IPS-NIHi7 (cell line): ENCODE measurements around the gene PCDHGB2.
"Not testable (repeated sequence)": the region's sequence is repeated elsewhere in the genome, so short reads cannot be mapped to it uniquely, and the experiment has no call there.

Source experiments
- DNase-seq: peaks from one replicate; pipeline ENCODE4 v3.0.0; 2012; ENCODE audit warnings: mixed read lengths; ENCODE audit errors: extremely low spot score

PCDHGB2 gene

DNA sequence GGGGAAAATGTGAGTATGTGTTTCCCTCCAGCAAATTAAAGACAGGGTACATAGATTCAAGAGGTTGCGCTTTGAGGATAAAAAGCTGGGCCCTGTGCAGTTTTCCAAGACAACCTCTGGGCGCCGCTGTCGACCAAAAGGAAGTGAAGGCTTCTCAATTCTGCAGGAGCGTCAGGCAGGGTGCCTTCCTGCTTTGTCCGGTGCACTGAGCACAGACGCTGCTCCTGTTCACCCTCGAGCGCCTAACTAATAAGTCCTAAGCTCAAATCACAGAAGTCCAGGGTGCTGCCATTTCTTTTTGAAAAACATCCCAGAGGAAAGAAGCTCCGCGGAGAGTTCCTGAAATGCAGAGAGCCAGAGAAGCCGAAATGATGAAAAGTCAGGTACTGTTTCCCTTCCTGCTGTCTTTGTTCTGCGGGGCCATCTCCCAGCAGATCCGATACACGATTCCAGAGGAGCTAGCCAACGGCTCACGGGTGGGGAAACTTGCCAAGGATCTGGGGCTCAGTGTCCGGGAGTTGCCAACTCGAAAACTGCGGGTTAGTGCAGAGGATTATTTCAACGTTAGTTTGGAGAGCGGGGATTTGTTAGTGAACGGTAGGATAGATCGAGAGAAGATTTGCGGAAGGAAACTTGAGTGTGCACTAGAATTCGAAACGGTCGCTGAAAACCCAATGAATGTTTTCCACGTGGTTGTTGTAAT lies 9.7 kb upstream of the PCDHGB2 start, which contains the start of gene PCDHGB1:
Gene PCDHGB1, plus strand, starts transcription at position 183 of the 703 bp plus-strand sequence. Its CDS starts 162 bp downstream, at position 345.
- DNase-seq, result peak; percentile 79

DNA sequence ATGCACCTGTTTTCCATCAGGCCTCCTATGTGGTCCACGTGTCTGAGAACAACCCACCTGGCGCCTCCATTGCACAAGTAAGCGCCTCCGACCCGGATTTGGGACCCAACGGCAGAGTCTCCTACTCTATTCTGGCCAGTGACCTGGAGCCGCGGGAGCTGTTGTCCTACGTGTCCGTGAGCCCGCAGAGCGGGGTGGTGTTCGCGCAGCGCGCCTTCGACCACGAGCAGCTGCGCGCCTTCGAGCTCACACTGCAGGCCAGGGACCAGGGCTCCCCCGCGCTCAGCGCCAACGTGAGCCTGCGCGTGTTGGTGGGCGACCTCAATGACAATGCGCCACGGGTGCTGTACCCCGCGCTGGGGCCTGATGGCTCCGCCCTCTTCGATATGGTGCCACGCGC lies 8.2 kb upstream of the PCDHGB2 start:
- no peak for DNase-seq

DNA sequence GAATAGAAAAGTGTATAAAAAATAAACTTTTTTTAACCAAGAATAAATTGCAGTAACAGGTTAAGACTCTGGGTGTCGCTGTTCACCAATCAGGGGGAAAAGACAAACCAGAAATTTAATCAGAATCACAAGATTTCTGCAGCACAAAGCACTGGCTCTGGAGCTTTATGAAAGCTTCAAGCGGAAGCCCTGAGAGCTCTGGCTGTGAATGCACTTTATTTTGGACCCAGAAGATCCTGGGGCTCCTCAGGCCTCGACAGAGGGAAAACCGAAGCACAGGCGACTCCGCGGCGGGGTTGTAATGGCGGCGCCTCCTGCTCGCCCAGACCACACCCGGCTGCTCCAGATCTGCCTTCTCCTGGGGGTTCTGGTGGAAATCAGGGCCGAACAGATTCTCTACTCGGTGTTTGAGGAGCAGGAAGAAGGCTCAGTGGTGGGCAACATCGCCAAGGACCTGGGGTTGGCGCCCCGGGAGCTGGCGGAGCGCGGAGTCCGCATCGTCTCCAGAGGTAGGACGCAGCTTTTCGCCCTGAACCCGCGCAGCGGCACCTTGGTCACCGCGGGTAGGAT lies 4.8 kb upstream of the PCDHGB2 start, which contains the start of gene PCDHGA4:
Gene PCDHGA4, plus strand, starts transcription at position 122 of the 570 bp plus-strand sequence. Its CDS starts 87 bp downstream, at position 209.
- no peak for DNase-seq

DNA sequence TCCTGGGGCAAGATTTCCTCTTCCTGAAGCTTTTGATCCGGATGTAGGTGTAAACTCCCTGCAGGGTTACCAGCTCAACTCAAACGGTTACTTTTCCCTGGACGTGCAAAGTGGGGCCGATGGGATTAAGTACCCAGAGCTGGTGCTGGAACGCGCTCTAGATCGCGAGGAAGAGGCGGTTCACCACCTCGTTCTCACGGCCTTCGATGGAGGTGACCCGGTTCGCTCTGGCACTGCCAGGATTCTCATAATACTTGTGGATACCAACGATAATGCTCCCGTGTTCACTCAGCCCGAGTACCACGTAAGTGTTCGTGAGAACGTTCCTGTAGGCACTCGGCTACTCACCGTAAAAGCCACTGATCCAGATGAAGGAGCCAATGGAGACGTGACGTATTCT lies 4.2 kb upstream of the PCDHGB2 start:
- no peak for DNase-seq

DNA sequence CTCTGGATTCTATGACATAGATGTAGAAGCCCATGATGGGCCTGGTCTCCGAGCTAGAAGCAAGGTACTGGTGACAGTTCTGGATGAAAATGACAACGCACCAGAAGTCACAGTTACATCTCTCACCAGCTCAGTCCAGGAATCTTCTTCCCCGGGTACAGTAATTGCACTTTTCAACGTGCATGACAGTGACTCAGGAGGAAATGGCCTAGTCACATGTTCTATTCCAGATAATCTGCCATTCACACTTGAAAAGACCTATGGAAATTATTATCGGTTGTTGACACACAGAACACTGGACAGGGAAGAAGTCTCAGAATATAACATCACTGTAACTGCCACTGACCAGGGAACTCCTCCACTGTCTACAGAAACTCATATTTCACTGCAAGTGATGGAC lies 3.7 kb upstream of the PCDHGB2 start:
- DNase-seq, result no peak

DNA sequence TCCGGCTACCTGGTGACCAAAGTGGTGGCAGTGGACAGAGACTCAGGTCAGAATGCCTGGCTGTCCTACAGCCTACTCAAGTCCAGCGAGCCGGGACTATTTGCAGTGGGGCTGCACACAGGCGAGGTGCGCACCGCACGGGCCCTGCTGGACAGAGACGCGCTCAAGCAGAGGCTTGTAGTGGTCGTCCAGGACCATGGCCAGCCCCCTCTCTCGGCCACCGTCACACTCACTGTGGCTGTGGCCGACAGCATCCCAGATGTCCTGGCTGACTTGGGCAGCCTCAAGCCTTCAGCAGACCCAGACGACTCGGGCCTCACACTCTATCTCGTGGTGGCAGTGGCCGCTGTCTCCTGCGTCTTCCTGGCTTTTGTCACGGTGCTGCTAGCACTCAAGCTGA lies 2.8 kb upstream of the PCDHGB2 start:
- no peak for DNase-seq

DNA sequence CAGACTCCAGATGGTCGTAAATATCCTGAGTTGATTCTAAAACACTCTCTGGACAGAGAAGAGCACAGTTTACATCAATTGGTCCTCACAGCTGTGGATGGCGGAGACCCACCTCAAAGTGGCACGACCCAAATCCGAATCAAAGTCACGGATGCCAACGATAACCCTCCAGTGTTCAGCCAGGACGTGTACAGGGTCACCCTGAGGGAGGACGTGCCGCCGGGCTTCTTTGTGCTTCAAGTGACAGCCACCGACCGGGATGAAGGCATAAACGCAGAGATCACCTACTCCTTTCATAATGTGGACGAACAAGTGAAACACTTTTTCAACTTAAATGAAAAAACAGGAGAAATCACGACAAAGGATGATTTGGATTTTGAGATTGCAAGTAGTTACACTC lies 891 bp downstream of the PCDHGB2 start:
- no peak for DNase-seq

DNA sequence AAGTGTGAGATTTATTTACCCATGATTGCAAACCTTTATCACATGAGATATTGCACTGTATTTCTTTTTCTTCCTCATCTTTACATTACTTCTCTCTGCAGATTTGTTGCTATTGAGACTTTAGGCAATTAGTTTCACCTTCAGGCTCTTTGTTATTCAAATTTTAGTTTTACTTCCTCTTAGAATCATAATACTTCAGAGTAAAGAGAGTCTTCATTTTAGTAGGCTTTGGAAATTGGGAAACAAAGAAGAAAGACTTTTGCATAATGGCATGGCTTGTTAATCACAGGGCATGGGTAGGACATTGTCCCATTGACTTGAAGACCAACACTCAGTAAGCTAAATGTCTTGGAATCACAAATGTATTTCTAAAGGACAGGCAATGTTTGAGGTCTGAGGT lies 2.9 kb downstream of the PCDHGB2 start:
- no peak for DNase-seq

DNA sequence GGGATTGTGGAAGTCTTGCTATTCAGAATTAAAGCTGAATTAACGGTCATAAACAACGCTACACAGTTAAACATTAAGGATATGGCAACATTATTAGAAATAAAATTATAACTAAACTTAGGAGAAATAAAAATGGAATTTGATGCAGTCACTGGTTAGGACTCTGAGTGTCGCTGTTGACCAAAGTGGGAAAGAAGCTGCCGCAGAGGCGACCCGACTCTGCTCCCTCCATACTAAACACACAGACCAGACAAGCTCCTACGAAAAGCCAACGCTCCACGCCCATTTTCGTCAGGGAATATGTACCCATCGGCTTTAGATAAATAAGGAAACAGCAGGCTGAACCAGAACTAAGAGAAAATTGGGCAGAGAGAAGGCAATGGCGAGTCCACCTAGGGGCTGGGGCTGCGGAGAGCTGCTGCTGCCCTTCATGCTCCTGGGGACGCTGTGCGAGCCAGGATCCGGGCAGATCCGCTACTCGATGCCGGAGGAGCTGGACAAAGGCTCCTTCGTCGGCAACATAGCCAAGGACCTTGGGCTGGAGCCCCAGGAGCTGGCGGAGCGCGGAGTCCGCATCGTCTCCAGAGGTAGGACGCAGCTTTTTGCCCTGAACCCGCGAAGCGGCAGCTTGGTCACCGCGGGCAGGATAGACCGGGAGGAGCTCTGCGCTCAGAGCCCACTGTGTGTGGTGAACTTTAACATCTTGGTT lies 4.3 kb downstream of the PCDHGB2 start, which contains the start of gene PCDHGA5:
Gene PCDHGA5, plus strand, starts transcription at position 211 of the 709 bp plus-strand sequence. Its CDS starts 169 bp downstream, at position 380.
- DNase-seq, result no peak

DNA sequence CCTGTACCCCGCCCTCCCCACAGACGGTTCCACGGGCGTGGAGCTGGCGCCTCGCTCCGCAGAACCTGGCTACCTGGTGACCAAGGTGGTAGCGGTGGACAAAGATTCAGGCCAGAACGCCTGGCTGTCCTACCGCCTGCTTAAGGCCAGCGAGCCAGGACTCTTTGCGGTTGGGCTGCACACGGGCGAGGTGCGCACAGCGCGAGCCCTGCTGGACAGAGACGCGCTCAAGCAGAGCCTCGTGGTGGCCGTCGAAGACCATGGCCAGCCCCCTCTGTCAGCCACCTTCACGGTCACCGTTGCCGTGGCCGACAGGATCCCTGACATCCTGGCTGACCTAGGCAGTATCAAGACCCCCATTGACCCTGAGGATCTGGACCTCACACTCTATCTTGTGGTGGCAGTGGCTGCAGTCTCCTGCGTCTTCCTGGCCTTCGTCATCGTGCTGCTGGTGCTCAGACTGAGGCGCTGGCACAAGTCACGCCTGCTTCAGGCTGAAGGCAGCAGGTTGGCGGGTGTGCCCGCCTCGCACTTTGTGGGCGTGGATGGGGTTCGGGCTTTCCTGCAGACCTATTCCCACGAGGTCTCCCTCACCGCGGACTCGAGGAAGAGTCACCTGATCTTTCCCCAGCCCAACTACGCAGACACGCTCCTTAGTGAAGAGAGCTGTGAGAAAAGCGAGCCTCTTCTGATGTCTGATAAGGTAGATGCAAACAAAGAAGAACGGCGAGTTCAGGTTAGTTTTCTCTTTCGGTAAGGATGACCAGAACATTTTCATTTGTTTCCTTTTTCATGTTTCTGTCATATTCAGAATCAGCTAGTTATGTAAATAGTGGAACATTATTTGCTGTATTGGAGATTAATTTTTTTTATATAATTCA lies 6.5 kb downstream of the PCDHGB2 start:
- no peak for DNase-seq

DNA sequence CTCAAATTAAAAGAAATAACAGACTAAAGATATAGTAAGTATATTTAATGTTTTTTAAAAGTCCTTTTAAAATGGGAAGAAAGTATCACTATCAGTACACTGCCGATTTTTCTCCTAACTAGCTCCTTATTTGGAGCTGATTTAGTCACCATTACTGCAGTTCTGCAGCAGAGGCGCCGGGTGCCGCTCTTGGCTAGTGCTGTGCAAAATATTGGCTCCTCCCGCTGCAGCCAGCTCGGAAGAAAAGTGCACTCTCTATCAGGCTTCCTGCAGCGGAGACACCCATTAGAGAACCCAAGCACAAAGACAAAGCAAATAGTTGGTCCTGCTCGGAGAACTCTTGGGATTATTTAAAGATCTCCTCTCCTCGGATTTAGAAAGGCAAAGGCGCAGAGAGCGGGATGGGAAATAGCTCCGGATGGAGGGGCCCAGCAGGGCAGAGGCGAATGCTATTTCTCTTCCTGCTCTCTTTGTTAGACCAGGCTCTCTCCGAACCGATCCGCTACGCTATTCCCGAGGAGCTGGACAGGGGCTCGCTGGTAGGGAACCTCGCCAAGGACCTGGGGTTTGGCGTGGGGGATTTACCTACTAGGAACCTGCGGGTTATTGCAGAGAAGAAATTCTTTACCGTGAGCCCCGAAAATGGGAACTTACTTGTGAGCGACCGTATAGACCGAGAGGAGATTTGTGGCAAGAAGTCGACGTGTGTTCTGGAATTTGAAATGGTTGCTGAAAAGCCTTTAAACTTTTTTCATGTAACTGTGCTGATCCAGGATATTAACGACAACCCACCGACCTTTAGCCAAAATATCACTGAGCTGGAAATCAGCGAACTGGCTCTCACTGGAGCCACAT lies 10.4 kb downstream of the PCDHGB2 start, which contains the start of gene PCDHGB3:
Gene PCDHGB3, plus strand, starts transcription at position 249 of the 855 bp plus-strand sequence. Its CDS starts 153 bp downstream, at position 402.
- DNase-seq, result no peak

DNA sequence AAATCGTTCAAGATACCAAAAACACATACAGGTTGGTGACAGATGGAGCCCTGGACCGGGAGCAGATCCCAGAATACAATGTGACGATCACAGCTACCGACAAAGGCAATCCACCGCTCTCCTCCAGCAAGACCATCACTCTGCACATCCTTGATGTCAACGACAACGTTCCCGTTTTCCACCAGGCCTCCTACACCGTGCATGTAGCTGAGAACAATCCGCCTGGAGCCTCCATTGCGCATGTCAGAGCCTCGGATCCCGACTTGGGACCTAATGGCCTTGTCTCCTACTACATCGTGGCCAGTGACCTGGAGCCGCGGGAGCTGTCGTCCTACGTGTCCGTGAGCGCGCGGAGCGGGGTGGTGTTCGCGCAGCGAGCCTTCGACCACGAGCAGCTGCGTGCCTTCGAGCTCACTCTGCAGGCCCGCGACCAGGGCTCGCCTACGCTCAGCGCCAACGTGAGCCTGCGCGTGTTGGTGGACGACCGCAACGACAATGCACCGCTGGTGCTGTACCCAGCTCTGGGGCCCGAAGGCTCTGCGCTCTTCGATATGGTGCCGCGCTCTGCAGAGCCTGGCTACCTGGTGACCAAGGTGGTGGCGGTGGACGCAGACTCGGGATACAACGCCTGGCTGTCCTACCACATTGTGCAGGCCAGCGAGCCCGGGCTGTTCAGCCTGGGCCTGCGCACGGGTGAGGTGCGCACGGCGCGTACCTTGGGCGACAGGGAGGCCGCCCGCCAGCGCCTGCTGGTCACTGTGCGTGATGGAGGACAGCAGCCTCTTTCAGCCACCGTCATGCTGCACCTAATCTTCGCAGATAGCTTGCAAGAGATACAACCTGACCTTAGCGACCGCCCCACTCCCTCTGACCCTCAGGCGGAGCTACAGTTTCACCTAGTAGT lies 12.0 kb downstream of the PCDHGB2 start:
- DNase-seq, result no peak

DNA sequence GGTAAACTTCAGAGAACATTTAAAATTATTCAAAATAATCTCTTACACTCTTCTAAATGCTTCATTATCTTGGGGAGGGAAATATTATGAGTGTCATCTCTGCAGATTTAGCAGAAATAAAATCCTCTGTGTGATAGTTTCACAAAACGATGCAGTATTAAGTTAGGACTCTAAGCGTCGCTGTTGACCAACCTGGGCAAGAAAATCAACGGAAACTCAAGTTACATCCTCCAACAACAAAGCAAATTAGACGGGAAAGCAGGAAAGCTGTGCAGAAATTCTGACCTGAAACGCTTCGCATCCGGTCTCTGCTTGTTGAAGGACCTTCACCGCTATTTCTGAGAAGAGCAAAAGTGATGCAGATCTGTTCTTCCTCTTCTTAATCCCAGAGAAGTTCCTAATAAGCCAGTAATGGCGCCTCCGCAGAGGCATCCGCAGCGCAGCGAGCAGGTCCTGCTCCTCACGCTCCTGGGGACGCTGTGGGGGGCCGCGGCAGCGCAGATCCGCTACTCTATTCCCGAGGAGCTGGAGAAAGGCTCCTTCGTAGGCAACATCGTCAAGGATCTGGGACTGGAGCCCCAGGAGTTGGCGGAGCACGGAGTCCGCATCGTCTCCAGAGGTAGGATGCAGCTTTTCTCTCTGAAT lies 14.0 kb downstream of the PCDHGB2 start, which contains the start of gene PCDHGA6:
Gene PCDHGA6, plus strand, starts transcription at position 219 of the 645 bp plus-strand sequence. Its CDS starts 193 bp downstream, at position 412.
- DNase-seq, result no peak

DNA sequence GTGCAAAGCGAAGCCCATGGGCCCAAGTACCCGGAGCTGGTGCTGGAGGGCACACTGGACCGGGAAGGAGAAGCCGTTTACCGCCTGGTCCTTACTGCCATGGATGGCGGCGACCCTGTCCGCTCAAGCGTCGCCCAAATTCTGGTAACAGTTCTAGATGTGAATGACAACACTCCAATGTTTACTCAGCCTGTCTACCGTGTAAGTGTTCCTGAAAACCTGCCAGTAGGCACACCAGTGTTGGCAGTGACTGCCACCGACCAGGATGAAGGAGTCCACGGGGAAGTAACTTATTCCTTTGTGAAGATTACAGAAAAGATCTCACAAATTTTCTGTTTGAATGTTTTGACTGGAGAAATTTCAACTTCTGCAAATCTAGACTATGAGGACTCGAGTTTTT lies 14.8 kb downstream of the PCDHGB2 start:
- DNase-seq, result no peak

DNA sequence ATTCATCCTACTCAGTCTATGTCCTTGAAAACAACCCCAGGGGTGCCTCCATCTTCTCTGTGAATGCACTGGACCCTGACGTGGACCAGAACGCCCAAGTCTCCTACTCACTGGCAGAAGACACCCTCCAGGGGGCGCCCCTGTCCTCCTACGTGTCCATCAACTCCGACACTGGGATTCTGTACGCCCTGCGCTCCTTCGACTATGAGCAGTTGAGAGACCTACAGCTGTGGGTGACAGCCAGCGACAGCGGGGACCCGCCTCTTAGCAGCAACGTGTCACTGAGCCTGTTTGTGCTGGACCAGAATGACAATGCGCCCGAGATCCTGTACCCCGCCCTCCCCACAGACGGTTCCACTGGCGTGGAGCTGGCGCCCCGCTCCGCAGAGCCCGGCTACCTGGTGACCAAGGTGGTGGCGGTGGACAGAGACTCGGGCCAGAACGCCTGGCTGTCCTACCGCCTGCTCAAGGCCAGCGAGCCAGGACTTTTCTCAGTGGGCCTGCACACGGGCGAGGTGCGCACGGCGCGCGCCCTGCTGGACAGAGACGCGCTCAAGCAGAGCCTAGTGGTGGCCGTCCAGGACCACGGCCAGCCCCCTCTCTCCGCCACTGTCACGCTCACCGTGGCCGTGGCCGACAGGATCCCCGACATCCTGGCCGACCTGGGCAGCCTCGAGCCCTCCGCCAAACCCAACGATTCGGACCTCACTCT lies 15.8 kb downstream of the PCDHGB2 start:
- DNase-seq, result not testable (repeated sequence)

DNA sequence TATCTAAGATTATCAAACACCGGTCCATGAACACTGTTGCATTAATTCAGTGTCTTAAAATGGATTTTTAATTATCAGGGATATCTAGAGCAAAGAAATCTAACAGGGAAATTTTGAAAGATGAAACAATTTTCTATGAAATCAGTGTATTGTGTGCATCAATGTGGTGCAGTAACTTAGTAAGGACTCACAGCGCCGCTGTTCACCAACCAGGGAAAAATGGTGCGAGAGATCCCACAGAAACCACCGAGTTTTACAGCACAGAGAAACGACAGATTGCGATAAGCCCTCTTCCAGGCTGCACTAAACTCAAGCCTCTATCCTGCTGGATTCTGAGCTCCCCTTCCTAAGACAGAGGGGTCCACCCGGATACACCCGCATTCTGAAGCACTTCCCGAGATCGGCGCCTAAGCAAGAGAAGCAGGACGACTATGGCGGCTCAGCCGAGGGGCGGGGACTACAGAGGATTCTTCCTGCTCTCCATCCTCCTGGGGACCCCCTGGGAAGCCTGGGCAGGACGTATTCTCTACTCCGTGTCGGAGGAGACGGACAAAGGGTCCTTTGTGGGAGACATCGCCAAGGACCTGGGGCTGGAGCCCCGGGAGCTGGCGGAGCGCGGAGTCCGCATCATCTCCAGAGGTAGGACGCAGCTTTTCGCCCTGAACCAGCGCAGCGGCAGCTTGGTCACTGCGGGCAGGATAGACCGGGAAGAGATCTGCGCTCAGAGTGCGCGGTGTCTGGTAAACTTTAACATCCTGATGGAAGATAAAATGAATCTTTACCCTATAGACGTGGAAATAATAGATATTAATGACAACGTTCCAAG lies 22.9 kb downstream of the PCDHGB2 start, which contains the start of gene PCDHGA7:
Gene PCDHGA7, plus strand, starts transcription at position 274 of the 826 bp plus-strand sequence. Its CDS starts 158 bp downstream, at position 432.
- DNase-seq, result no peak

DNA sequence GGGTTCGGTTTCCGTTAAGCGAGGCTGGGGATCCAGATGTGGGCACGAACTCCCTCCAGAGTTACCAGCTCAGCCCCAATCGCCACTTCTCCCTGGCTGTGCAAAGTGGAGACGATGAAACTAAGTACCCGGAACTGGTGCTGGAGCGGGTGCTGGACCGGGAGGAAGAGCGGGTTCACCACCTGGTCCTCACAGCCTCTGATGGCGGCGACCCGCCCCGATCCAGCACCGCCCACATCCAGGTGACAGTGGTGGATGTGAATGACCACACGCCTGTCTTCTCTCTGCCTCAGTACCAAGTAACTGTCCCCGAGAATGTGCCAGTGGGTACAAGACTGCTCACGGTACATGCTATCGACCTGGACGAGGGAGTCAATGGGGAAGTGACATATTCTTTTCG lies 23.6 kb downstream of the PCDHGB2 start:
- DNase-seq, result no peak
